Liver (tissue), 9 donors: ENCODE data around the gene CAMK1D. TPM values are rescaled to one million over a fixed set of nuclear protein-coding genes. Genes with fewer than 3 reads are reported as not detected.

Experiments used
- DNase-seq: peaks from one replicate; pipeline ENCODE4 v3.0.0-alpha.2; 2017; ENCODE audit warnings: low spot score
- H3K27ac ChIP-seq, 2 donors: one replicate each; pipeline ENCODE4 v1.7.0; 2013; ENCODE audit warnings: inconsistent platforms in 2 of 2, low read length in 2 of 2, control low read depth in 1 of 2, low read depth in 1 of 2, mild to moderate bottlenecking in 1 of 2
- H3K27me3 ChIP-seq, 4 donors: one replicate each; pipeline versions ENCODE4 v1.6.1 to v1.7.0; 2013; ENCODE audit warnings: low read length in 3 of 4, inconsistent platforms in 1 of 4, mild to moderate bottlenecking in 1 of 4, moderate library complexity in 1 of 4; ENCODE audit not compliant: control insufficient read depth in 4 of 4, insufficient read depth in 4 of 4
- H3K36me3 ChIP-seq, 4 donors: one replicate each; pipeline versions ENCODE4 v1.6.1 to v1.7.0; 2013; ENCODE audit warnings: low read length in 3 of 4, mild to moderate bottlenecking in 3 of 4, low read depth in 1 of 4, moderate library complexity in 1 of 4; ENCODE audit not compliant: control insufficient read depth in 4 of 4, insufficient read depth in 3 of 4
- H3K4me1 ChIP-seq, 4 donors: one replicate each; pipeline versions ENCODE4 v1.6.1 to v1.7.0; 2013; ENCODE audit warnings: low read length in 3 of 4, mild to moderate bottlenecking in 3 of 4, moderate library complexity in 1 of 4; ENCODE audit not compliant: control insufficient read depth in 4 of 4, insufficient read depth in 4 of 4
- H3K4me3 ChIP-seq, 3 donors: one replicate each; pipeline versions ENCODE4 v1.6.1 to v1.7.0; 2013; ENCODE audit warnings: low read length in 3 of 3, control low read depth in 1 of 3, low read depth in 1 of 3, mild to moderate bottlenecking in 1 of 3
- H3K9ac ChIP-seq, 2 donors: one replicate each; pipeline ENCODE4 v1.7.0; 2013; ENCODE audit warnings: low read length in 2 of 2, mild to moderate bottlenecking in 2 of 2, moderate library complexity in 2 of 2, control low read depth in 1 of 2, low read depth in 1 of 2
- H3K9me3 ChIP-seq, 4 donors: one replicate each; pipeline versions ENCODE4 v1.6.1 to v1.7.0; 2013; ENCODE audit warnings: low read length in 3 of 4; ENCODE audit not compliant: control insufficient read depth in 4 of 4
- ATF3 ChIP-seq: IDR thresholded peaks from 2 replicates; pipeline ENCODE4 v1.6.1; 2016; ENCODE audit warnings: antibody characterized with exemption
- CTCF ChIP-seq: fragments of 150-350 bp; IDR thresholded peaks from 2 replicates; pipeline ENCODE4 v1.5.1; 2017; ENCODE audit warnings: improper control_type of control experiment, low read depth, low read length; ENCODE audit not compliant: missing input control
- EGR1 ChIP-seq, 2 donors: IDR thresholded peaks; 2 replicates each; pipeline ENCODE4 v1.6.1; 2016 to 2018; ENCODE audit warnings: antibody characterized with exemption in 2 of 2, low read depth in 2 of 2
- FOXA1 ChIP-seq: IDR thresholded peaks from 2 replicates; pipeline ENCODE4 v1.6.1; 2016; ENCODE audit warnings: antibody characterized with exemption
- FOXA2 ChIP-seq: IDR thresholded peaks from 2 replicates; pipeline ENCODE4 v1.6.1; 2016; ENCODE audit warnings: antibody characterized with exemption
- GABPA ChIP-seq, 2 donors: IDR thresholded peaks in 1 of 2; conservative IDR thresholded peaks in 1 of 2; 2 replicates each; pipeline ENCODE4 v1.6.1; 2016; ENCODE audit warnings: antibody characterized with exemption in 2 of 2, mild to moderate bottlenecking in 1 of 2, moderate library complexity in 1 of 2
- HNF4A ChIP-seq, 2 donors: conservative IDR thresholded peaks; 2 replicates each; pipeline ENCODE4 v1.6.1; 2016; ENCODE audit warnings: antibody characterized with exemption in 2 of 2, mild to moderate bottlenecking in 2 of 2
- HNF4G ChIP-seq: IDR thresholded peaks from 2 replicates; pipeline ENCODE4 v1.6.1; 2016; ENCODE audit warnings: antibody characterized with exemption
- JUND ChIP-seq, 2 donors: IDR thresholded peaks; 2 replicates each; pipeline ENCODE4 v1.6.1; 2016; ENCODE audit warnings: antibody characterized with exemption in 2 of 2
- MAX ChIP-seq: IDR thresholded peaks from 2 replicates; pipeline ENCODE4 v1.6.1; 2016; ENCODE audit warnings: antibody characterized with exemption
- NR2F2 ChIP-seq: IDR thresholded peaks from 2 replicates; pipeline ENCODE4 v1.6.1; 2016; ENCODE audit warnings: antibody characterized with exemption
- RAD21 ChIP-seq, 2 donors: IDR thresholded peaks; 2 replicates each; pipeline ENCODE4 v1.6.1; 2016; ENCODE audit warnings: antibody characterized with exemption in 2 of 2, mild to moderate bottlenecking in 2 of 2
- REST ChIP-seq: IDR thresholded peaks from 2 replicates; pipeline ENCODE4 v1.6.1; 2016; ENCODE audit warnings: antibody characterized with exemption, mild to moderate bottlenecking
- RXRA ChIP-seq, 2 donors: IDR thresholded peaks; 2 replicates each; pipeline ENCODE4 v1.6.1; 2017 to 2018; ENCODE audit warnings: antibody characterized with exemption in 2 of 2, mild to moderate bottlenecking in 1 of 2
- SP1 ChIP-seq: IDR thresholded peaks from 2 replicates; pipeline ENCODE4 v1.6.1; 2018; ENCODE audit warnings: antibody characterized with exemption, mild to moderate bottlenecking
- TAF1 ChIP-seq: conservative IDR thresholded peaks from 2 replicates; pipeline ENCODE4 v1.6.1; 2016; ENCODE audit warnings: antibody characterized with exemption, mild to moderate bottlenecking
- ZBTB33 ChIP-seq: IDR thresholded peaks from 2 replicates; pipeline ENCODE4 v1.6.1; 2016; ENCODE audit warnings: antibody characterized with exemption
- WGBS: extraction: QIAGEN DNeasy Blood & Tissue Kit; methylation state at CpG from one replicate; pipeline ENCODE4 v1.1.7; 2013; 5-methylcytosine and 5-hydroxymethylcytosine counted together
- polyA plus RNA-seq, 2 donors: library from polyadenylated mRNA; stranded (reverse) in 1 of 2; unstranded in 1 of 2; fragments of 200-250 nt in 1 of 2; fragments of >200 nt in 1 of 2; fragmentation: Nextera tagmentation in 1 of 2; extraction: Ambion mirVana in 1 of 2; gene quantifications; one replicate each; pipeline versions ENCODE4 v1.2.1 to v1.2.3, GENCODE V29; 2013 to 2015
- total RNA-seq, 2 donors: library from RNA; depleted of rRNA; stranded (reverse); fragments of >200 nt; gene quantifications; one replicate each; pipeline ENCODE4 v1.2.3, GENCODE V29; 2014
- donor health status: healthy.
- donor health status: healthy.
- donor health status: healthy.
- donor health status: healthy.
- donor health status: healthy.

The CAMK1D gene
- total and polyA plus RNA-seq, 4 donors: 2.7 to 10.1 (median 4.2) TPM

- WGBS: 88% methylated on average over 12 of the region's 12 CpGs
- H3K36me3 ChIP-seq: peaks cover 0 to 1% (median 0%) of the 10 kb centered on the region in 4 donors
- TF ChIP-seq JUND (IDR thresholded peaks at IDR 0.05) (no peak), FOXA2 (no peak), ATF3 (no peak), EGR1 (IDR thresholded peaks at IDR 0.05; ENCODE audit: low read depth in 2 of 2) (no peak), RXRA (IDR thresholded peaks at IDR 0.05) (no peak), NR2F2 (no peak), TAF1 (no peak), FOXA1 (no peak), REST (no peak), HNF4A (conservative IDR thresholded peaks at IDR 0.05) (no peak), GABPA (IDR thresholded peaks at IDR 0.05 in 1 of 2, conservative IDR thresholded peaks at IDR 0.05 in 1 of 2) (no peak), CTCF (no peak), RAD21 (IDR thresholded peaks at IDR 0.05) (no peak), ZBTB33 (no peak), HNF4G (no peak), SP1 (no peak), MAX (no peak)
- H3K4me1 ChIP-seq: no peaks in the 10 kb centered on the region
- no peak overlapping the region for H3K9ac ChIP-seq
- no peaks in the 10 kb centered on the region for H3K9me3 ChIP-seq
- H3K27ac ChIP-seq: no peak overlapping the region
- no peak overlapping the region for H3K4me3 ChIP-seq
- no peak for DNase-seq
- no peaks in the 10 kb centered on the region for H3K27me3 ChIP-seq
Observed at GRCh38 chr10:12787297-12787696, 437.9 kb downstream of the CAMK1D start.

GRCh38 chr10:12788277-12788676 is 438.9 kb downstream of the CAMK1D start:
- Histone ChIP-seq H3K27ac (no peak overlapping the region), H3K27me3 (no peaks in the 10 kb centered on the region), H3K9ac (no peak overlapping the region), H3K9me3 (no peaks in the 10 kb centered on the region), H3K4me1 (no peaks in the 10 kb centered on the region), H3K36me3 (peaks cover 0 to 1% (median 0%) of the 10 kb centered on the region in 4 donors), H3K4me3 (no peak overlapping the region)
- WGBS: 92% methylated on average over 10 of the region's 10 CpGs
- no peak for DNase-seq
- TF ChIP-seq FOXA1 (no peak), TAF1 (no peak), GABPA (IDR thresholded peaks at IDR 0.05 in 1 of 2, conservative IDR thresholded peaks at IDR 0.05 in 1 of 2) (no peak), MAX (no peak), JUND (IDR thresholded peaks at IDR 0.05) (no peak), ZBTB33 (no peak), FOXA2 (no peak), SP1 (no peak), CTCF (no peak)
